ENCODE measurements around the gene CALD1. TPM values are rescaled to one million over a fixed set of nuclear protein-coding genes. Genes with fewer than 3 reads are reported as not detected.

CALD1 gene
- total RNA-seq, 2 experiments from 2014 or later = 0.33 TPM; not detected in 1

GRCh38 chr7:134741907-134742635 is 37.4 kb upstream of the CALD1 start:
- no peak for TF ChIP-seq CTCF (IDR thresholded peaks at IDR 0.05)
- DNase-seq (no peak), ATAC-seq (ENCODE audit: poor library complexity) (no peak)
- no peaks in the 10 kb centered on the region for H3K9me3 Mint-ChIP-seq
- no peaks in the 10 kb centered on the region for H3K27me3 Mint-ChIP-seq
- H3K36me3 ChIP-seq (ENCODE audit: insufficient read depth, low read length) = no peaks in the 10 kb centered on the region
- no peaks in the 10 kb centered on the region for H3K4me1 Mint-ChIP-seq (ENCODE audit: low read depth)
- H3K4me3 ChIP-seq (ENCODE audit: low read length) = no peak overlapping the region
- no peaks in the 10 kb centered on the region for H3K36me3 Mint-ChIP-seq (ENCODE audit: low read depth)
- H3K9me3 ChIP-seq (ENCODE audit: control insufficient read depth in 1 of 2, insufficient read depth in 1 of 2, low read length in 2 of 2) = no peaks in the 10 kb centered on the region
- intact Hi-C loops (cut with DNase I, micrococcal nuclease) = no loop called here
- no peak overlapping the region for H3K27ac ChIP-seq (ENCODE audit: low read depth in 1 of 2, low read length in 2 of 2)
- POLR2A ChIA-PET = no interaction called here
- H3K4me1 ChIP-seq (ENCODE audit: insufficient read depth, low read length) = no peaks in the 10 kb centered on the region
- H3K4me3 Mint-ChIP-seq = no peak overlapping the region
- CTCF ChIA-PET = no interaction called here
- H3K27ac Mint-ChIP-seq = no peak overlapping the region
- no peaks in the 10 kb centered on the region for H3K27me3 ChIP-seq (ENCODE audit: control insufficient read depth in 1 of 2, insufficient read depth in 2 of 2, low read length in 2 of 2)

- no peaks in the 10 kb centered on the region for H3K27me3 ChIP-seq (ENCODE audit: control insufficient read depth in 1 of 2, insufficient read depth in 2 of 2, low read length in 2 of 2)
- H3K4me1 ChIP-seq (ENCODE audit: insufficient read depth, low read length) = no peaks in the 10 kb centered on the region
- H3K27me3 Mint-ChIP-seq = no peaks in the 10 kb centered on the region
- intact Hi-C loops (cut with DNase I, micrococcal nuclease) = no loop called here
- DNase-seq (no peak), ATAC-seq (ENCODE audit: poor library complexity) (no peak)
- TF ChIP-seq CTCF (IDR thresholded peaks at IDR 0.05) = no peak
- H3K9me3 ChIP-seq (ENCODE audit: control insufficient read depth in 1 of 2, insufficient read depth in 1 of 2, low read length in 2 of 2) = no peaks in the 10 kb centered on the region
- no peak overlapping the region for H3K4me3 ChIP-seq (ENCODE audit: low read length)
- H3K36me3 Mint-ChIP-seq (ENCODE audit: low read depth) = no peaks in the 10 kb centered on the region
- H3K9me3 Mint-ChIP-seq = no peaks in the 10 kb centered on the region
- CTCF ChIA-PET = no interaction called here
- no peak overlapping the region for H3K27ac Mint-ChIP-seq
- POLR2A ChIA-PET = no interaction called here
- H3K27ac ChIP-seq (ENCODE audit: low read depth in 1 of 2, low read length in 2 of 2) = no peak overlapping the region
- no peaks in the 10 kb centered on the region for H3K4me1 Mint-ChIP-seq (ENCODE audit: low read depth)
- no peaks in the 10 kb centered on the region for H3K36me3 ChIP-seq (ENCODE audit: insufficient read depth, low read length)
- no peak overlapping the region for H3K4me3 Mint-ChIP-seq
Measured at GRCh38 chr7:134742688-134743350, 36.6 kb upstream of the CALD1 start.

- Mint-ChIP-seq H3K27ac (no peak overlapping the region), H3K27me3 (no peaks in the 10 kb centered on the region), H3K36me3 (ENCODE audit: low read depth) (no peaks in the 10 kb centered on the region), H3K4me1 (ENCODE audit: low read depth) (no peaks in the 10 kb centered on the region), H3K4me3 (no peak overlapping the region), H3K9me3 (no peaks in the 10 kb centered on the region)
- Histone ChIP-seq H3K27ac (ENCODE audit: low read depth in 1 of 2, low read length in 2 of 2) (no peak overlapping the region), H3K9me3 (ENCODE audit: control insufficient read depth in 1 of 2, insufficient read depth in 1 of 2, low read length in 2 of 2) (no peaks in the 10 kb centered on the region), H3K36me3 (ENCODE audit: insufficient read depth, low read length) (no peaks in the 10 kb centered on the region), H3K4me1 (ENCODE audit: insufficient read depth, low read length) (no peaks in the 10 kb centered on the region), H3K27me3 (ENCODE audit: control insufficient read depth in 1 of 2, insufficient read depth in 2 of 2, low read length in 2 of 2) (no peaks in the 10 kb centered on the region), H3K4me3 (ENCODE audit: low read length) (no peak overlapping the region)
- no peak for TF ChIP-seq CTCF (IDR thresholded peaks at IDR 0.05)
- intact Hi-C loops (cut with DNase I, micrococcal nuclease) = no loop called here
- ATAC-seq (ENCODE audit: poor library complexity) = no peak
- DNase-seq = no peak
- CTCF ChIA-PET = interaction anchor here (1.0 kb wide), 1 partner anchor 12 kb away, joined by 3 read pairs; no protein-coding TSS in a partner anchor
- POLR2A ChIA-PET = no interaction called here
Measured at GRCh38 chr7:134744569-134744968, 34.9 kb upstream of the CALD1 start.
